ENCODE results near the gene MON2. TPM values are rescaled to one million over a fixed set of nuclear protein-coding genes. Genes with fewer than 3 reads are reported as not detected.
A peak's percentile ranks its signal among the peaks of the same experiment; 100 is the strongest.

MON2 gene
- total and polyA plus RNA-seq, 2 of the 8 experiments (the other 6 are each of a cell fraction or from before 2014, with no cell fraction given) = 3.8 to 21.8 TPM

DNA sequence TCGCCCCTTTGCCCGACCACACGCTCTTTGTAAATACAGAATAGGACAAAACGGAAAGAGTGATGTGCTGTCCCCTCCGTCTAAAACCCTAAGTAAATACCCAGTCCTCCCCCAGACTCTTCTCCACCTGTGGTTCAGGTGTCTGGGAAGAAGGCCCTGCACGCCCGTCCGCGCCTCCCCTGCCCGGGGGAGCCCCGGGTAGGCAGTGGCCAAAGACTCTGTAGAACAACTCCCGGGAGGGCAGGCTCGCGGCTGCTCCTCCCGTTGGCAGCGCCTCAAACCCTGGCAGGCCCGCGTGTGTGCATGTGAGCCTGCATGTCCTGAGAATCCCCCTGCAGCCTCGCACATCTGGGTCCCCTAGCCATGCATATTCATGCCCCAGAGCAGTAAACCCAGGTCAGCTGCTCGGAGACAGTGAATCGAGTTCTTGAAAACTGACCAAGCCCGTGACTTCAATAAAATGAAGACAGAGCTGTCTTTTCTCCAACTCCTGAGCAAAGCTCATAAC, 165.8 kb downstream of the MON2 start (continued):
- TF ChIP-seq RFX5 (IDR thresholded peaks at IDR 0.05; ENCODE audit: borderline replicate concordance, low read depth, low read length) (no peak), EZH2 (IDR thresholded peaks at IDR 0.05; ENCODE audit: low read depth, low read length, severe bottlenecking) (peak; percentile 11), GABPA (IDR thresholded peaks at IDR 0.05; ENCODE audit: borderline replicate concordance, insufficient read depth, low read length) (no peak), E2F6 (IDR thresholded peaks at IDR 0.05) (peak; percentile 92), CEBPB (IDR thresholded peaks at IDR 0.05; ENCODE audit: low read depth, low read length) (no peak), KDM4A (IDR thresholded peaks at IDR 0.05; ENCODE audit: low read depth, low read length, severe bottlenecking) (peak; percentile 21), TBP (IDR thresholded peaks at IDR 0.05; ENCODE audit: low read depth, low read length) (0 out of 2 replicates have a peak, but pooled peaks have one; percentile 24), CTCF (IDR thresholded peaks at IDR 0.05; ENCODE audit: control extremely low read depth in 1 of 3, insufficient read depth in 1 of 3, low read depth in 1 of 3, low read length in 3 of 3) (no peak), SRF (IDR thresholded peaks at IDR 0.05; ENCODE audit: low read depth, low read length) (no peak), TAF7 (optimal IDR thresholded peaks at IDR 0.05; ENCODE audit: borderline replicate concordance, low read depth, low read length) (no peak), YY1 (IDR thresholded peaks at IDR 0.05; ENCODE audit: low read depth, low read length) (no peak), POU5F1 (IDR thresholded peaks at IDR 0.05; ENCODE audit: low read depth, low read length) (peak; percentile 80), FOSL1 (IDR thresholded peaks at IDR 0.05; ENCODE audit: insufficient read depth, low read depth, low read length) (no peak)
